Duodenal mucosa (tissue), 2 donors: ENCODE results near the gene GOLGA6L6.
"Not testable (repeated sequence)": the region's sequence is repeated elsewhere in the genome, so short reads cannot be mapped to it uniquely, and the experiment has no call there.

Experiments
- H3K27ac ChIP-seq: one replicate; pipeline ENCODE4 v1.7.0; 2013; ENCODE audit warnings: low read depth, low read length
- H3K27me3 ChIP-seq, 2 donors: one replicate each; pipeline ENCODE4 v1.7.0; 2013; ENCODE audit warnings: low read length in 2 of 2, control low read depth in 1 of 2; ENCODE audit not compliant: insufficient read depth in 2 of 2, control insufficient read depth in 1 of 2
- H3K36me3 ChIP-seq, 2 donors: one replicate each; pipeline ENCODE4 v1.7.0; 2013; ENCODE audit warnings: low read length in 2 of 2, control low read depth in 1 of 2; ENCODE audit not compliant: insufficient read depth in 2 of 2, control insufficient read depth in 1 of 2
- H3K4me1 ChIP-seq, 2 donors: one replicate each; pipeline ENCODE4 v1.7.0; 2013; ENCODE audit warnings: low read length in 2 of 2, control low read depth in 1 of 2; ENCODE audit not compliant: insufficient read depth in 2 of 2, control insufficient read depth in 1 of 2
- H3K4me3 ChIP-seq, 2 donors: one replicate each; pipeline ENCODE4 v1.7.0; 2013; ENCODE audit warnings: low read length in 2 of 2, low read depth in 1 of 2
- H3K9ac ChIP-seq, 2 donors: one replicate each; pipeline ENCODE4 v1.7.0; 2013; ENCODE audit warnings: low read length in 2 of 2, low read depth in 1 of 2
- H3K9me3 ChIP-seq, 2 donors: one replicate each; pipeline ENCODE4 v1.7.0; 2013; ENCODE audit warnings: low read length in 2 of 2, control low read depth in 1 of 2; ENCODE audit not compliant: control insufficient read depth in 1 of 2

GOLGA6L6 gene, protein sequence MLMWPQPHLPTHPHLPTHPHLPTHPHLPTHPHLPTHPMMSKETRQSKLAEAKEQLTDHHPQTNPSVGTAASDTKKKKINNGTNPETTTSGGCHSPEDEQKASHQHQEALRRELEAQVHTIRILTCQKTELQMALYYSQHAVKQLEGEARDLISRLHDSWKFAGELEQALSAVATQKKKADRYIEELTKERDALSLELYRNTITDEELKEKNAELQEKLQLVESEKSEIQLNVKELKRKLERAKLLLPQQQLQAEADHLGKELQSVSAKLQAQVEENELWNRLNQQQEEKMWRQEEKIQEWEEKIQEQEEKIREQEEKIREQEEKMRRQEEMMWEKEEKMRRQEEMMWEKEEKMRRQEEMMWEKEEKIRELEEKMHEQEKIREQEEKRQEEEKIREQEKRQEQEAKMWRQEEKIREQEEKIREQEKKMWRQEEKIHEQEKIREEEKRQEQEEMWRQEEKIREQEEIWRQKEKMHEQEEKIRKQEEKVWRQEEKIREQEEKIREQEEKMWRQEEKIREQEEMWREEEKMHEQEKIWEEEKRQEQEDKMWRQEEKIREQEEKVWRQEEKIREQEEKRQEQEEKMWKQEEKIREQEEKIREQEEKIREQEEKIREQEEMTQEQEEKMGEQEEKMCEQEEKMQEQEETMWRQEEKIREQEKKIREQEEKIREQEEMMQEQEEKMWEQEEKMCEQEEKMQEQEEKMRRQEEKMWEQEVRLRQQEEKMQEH

GRCh38 chr15:20541700-20542099 lies at the start of gene GOLGA6L6:
Gene GOLGA6L6, minus strand, starts transcription at chr15:20541800. Its CDS starts 91 bp downstream, at chr15:20541709.
- H3K36me3 ChIP-seq, H3K9me3 ChIP-seq, H3K27me3 ChIP-seq, H3K4me3 ChIP-seq, H3K4me1 ChIP-seq, H3K9ac ChIP-seq, H3K27ac ChIP-seq: not testable (repeated sequence)

- not testable (repeated sequence) for H3K27me3 ChIP-seq, H3K9me3 ChIP-seq, H3K27ac ChIP-seq, H3K4me3 ChIP-seq, H3K36me3 ChIP-seq, H3K4me1 ChIP-seq, H3K9ac ChIP-seq
These were observed 48.5 kb upstream of the GOLGA6L6 start for GRCh38 chr15:20590069-20590468.

DNA sequence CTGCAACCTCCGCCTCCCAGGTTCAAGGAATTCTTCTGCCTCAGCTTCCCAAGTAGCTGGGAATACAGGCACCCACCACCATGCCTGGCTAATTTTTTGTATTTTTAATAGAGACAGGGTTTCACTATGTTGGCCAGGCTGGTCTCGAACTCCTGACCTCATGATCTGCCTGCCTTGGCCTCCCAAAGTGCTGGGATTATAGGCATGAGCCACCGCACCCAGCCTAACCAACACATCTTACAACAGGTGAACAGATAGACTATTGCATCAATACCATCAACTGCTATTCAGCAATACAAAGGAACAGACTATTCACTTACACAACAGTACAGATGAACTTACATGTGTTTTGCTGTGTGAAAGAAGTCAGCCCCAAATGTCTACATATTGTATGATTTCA lies 45.2 kb upstream of the GOLGA6L6 start:
- H3K27me3 ChIP-seq, H3K9ac ChIP-seq, H3K27ac ChIP-seq, H3K36me3 ChIP-seq, H3K9me3 ChIP-seq, H3K4me3 ChIP-seq, H3K4me1 ChIP-seq: not testable (repeated sequence)

GRCh38 chr15:20582726-20583115 lies 41.1 kb upstream of the GOLGA6L6 start:
- not testable (repeated sequence) for H3K9me3 ChIP-seq, H3K36me3 ChIP-seq, H3K27me3 ChIP-seq, H3K4me3 ChIP-seq, H3K27ac ChIP-seq, H3K4me1 ChIP-seq, H3K9ac ChIP-seq

DNA sequence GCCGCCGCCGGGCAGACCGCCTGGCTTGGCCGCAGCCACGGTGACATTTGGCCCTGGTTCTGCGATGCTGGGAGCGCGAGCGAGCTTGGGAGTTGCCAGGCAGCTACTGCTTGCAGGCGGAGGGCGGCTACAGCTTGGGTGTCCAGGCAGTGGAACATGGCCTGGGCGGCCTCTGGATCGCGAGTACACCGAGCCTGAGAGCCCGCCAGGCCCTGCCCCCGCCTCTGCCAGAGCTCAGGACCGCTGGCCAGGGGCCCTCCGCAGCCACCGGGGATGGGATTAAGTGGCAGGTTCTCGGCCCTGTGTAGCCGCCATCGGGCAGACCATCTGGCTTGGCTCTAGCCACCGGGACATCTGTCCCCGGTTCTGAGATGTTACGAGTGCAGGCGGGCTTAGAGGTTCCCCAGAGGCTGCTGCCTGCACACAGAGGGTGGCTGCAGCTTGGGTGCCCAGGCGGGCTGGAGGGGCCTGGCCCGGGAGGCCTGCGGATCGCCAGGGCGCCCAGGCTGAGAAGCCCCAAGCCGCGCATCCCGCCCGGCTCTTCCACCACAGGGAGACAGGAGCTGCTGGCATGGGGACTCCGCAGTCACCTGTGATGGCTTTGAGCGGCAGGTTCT lies 40.6 kb upstream of the GOLGA6L6 start:
- not testable (repeated sequence) for H3K4me1 ChIP-seq, H3K9me3 ChIP-seq, H3K27me3 ChIP-seq, H3K36me3 ChIP-seq, H3K4me3 ChIP-seq, H3K9ac ChIP-seq, H3K27ac ChIP-seq

DNA sequence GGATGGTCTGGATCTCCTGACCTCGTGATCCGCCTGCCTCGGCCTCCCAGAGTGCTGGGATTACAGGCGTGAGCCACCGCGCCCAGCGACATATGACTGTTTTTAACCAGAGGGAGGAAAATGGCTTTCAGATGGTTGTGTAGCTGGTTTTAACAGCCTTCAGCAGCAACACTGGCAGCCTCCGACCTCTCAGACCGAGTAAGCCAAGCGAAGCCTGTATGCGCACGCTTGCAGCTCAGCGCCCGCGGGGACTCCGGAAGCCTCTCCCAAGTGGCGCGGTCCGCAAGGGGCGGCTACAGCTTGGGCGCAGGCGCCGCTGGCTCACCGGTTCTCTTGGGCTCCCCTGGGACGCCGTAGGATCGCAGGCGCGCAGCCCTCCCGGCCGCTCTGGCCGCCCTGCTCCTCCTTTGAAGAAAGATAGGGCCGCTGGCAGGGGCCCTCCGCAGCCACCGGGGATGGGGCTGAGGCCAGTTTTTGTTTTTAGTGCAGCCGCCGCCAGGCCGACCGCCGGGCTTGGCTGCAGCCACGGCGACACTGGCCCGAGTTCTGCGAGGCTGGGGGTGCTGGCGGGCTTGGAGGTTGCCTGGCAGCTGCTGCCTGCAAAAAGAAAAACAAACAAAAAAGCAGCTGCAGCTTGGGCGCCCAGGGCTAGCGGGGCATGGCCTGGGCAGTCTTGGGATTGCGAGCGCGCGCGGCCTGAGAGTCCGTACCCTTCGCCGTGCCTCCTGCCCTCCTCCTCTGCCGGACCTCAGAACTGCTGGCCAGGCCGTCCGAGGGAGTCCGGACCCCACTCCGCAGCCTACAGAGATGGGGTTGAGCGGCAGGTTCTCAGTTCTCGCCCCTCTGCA lies 39.9 kb upstream of the GOLGA6L6 start:
- H3K27ac ChIP-seq, H3K4me3 ChIP-seq, H3K4me1 ChIP-seq, H3K9ac ChIP-seq, H3K9me3 ChIP-seq, H3K27me3 ChIP-seq, H3K36me3 ChIP-seq: not testable (repeated sequence)

GRCh38 chr15:20579662-20580061 lies 38.1 kb upstream of the GOLGA6L6 start:
- not testable (repeated sequence) for H3K27me3 ChIP-seq, H3K4me1 ChIP-seq, H3K9ac ChIP-seq, H3K36me3 ChIP-seq, H3K9me3 ChIP-seq, H3K4me3 ChIP-seq, H3K27ac ChIP-seq

GRCh38 chr15:20551289-20551688 lies 9.7 kb upstream of the GOLGA6L6 start:
- H3K4me3 ChIP-seq, H3K27ac ChIP-seq, H3K9me3 ChIP-seq, H3K36me3 ChIP-seq, H3K9ac ChIP-seq, H3K4me1 ChIP-seq, H3K27me3 ChIP-seq: not testable (repeated sequence)

DNA sequence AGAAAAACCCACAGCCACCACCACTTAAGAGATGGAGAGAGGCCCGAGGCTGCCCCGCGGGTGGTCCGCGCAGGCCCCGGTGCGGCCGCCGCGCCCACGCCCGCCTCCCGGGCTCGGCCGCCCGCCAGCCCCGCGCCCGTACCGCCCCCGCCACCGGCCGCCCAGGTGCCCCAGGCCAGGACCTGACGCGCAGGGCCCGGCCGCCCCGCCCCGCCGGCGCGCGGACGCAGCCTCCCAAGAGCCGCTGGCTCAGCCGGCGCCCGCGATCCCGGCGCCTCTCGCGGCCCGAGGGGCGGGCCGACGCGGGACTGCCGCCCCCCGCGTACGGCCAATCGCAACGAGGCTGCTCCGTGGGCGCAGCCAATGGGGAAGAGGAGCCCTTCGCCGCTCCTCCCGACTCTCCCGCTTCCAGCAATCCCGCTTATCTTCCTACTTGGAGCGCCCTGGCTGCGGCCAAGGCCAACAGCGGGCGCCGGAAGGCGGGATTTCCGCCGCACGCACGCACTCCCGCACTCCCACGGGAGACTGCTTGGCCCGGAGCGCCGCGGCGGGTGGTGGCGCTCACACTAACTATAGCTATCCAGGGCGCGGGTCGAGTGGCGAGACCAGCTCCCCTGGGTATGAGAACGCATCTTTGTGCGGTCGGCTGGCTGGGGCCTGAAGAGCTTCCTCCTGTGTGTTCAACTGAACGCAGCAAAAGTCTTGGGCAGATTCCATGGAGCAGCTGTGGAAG lies 35.5 kb downstream of the GOLGA6L6 start:
- not testable (repeated sequence) for H3K4me1 ChIP-seq, H3K9ac ChIP-seq, H3K27me3 ChIP-seq, H3K36me3 ChIP-seq, H3K27ac ChIP-seq, H3K9me3 ChIP-seq, H3K4me3 ChIP-seq
